Fibroblast of mammary gland (primary cell): ENCODE data around the gene PPP1R7.

ENCODE experiments used
- DNase-seq: peaks from one replicate; pipeline ENCODE4 v3.0.0-alpha.2; 2010; ENCODE audit warnings: low read depth
- H3K4me3 ChIP-seq: 2 replicates; pipeline ENCODE4 v1.5.1; 2011; ENCODE audit warnings: low read depth, mild to moderate bottlenecking, low read length, moderate library complexity; ENCODE audit not compliant: control insufficient read depth
- CTCF ChIP-seq: conservative IDR thresholded peaks from 2 replicates; pipeline ENCODE4 v1.5.1; 2011; ENCODE audit warnings: low read depth, low read length, inconsistent platforms; ENCODE audit not compliant: control insufficient read depth, insufficient read depth

Gene PPP1R7

GRCh38 chr2:241204490-241204889 is 54.2 kb downstream of the PPP1R7 start:
- no peak for DNase-seq
- TF ChIP-seq CTCF: no peak
- H3K4me3 ChIP-seq: no peak overlapping the region

DNA sequence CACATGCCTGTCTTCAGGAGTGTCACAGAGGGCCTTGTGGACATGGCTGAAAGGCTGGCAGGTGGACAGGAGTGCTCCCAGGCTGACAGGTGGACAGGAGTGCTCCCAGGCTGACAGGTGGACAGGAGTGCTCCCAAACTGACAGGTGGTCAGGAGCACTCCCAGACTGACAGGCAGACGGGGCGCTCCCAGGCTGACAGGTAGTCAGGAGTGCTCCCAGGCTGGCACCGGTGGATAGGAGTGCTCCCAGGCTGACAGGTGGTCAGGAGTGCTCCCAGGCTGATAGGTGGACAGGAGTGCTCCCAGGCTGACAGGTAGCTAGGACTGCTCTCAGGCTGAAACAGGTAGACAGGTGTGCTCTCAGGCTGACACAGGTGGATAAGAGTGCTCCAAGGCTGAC is 54.8 kb downstream of the PPP1R7 start:
- DNase-seq: no peak
- TF ChIP-seq CTCF: no peak
- no peak overlapping the region for H3K4me3 ChIP-seq

DNA sequence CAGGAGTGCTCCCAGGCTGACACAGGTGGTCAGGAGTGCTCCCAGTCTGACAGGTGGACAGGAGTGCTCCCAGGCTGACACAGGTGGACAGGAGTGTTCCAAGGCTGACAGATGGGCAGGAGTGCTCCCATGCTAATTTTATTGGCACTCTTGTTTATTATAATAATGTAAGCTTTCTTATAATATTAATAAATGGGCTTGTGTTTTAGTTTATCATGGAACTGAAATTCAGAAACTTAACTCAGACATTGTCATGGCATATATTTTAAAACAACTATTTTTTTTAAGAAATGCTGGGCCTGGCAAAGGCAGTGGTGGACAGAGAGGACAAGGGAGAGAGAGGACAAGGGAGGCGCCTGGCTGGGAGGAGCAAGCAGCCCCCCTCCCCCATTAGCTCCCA is 56.9 kb downstream of the PPP1R7 start:
- no peak overlapping the region for H3K4me3 ChIP-seq
- no peak for DNase-seq
- TF ChIP-seq CTCF: no peak

DNA sequence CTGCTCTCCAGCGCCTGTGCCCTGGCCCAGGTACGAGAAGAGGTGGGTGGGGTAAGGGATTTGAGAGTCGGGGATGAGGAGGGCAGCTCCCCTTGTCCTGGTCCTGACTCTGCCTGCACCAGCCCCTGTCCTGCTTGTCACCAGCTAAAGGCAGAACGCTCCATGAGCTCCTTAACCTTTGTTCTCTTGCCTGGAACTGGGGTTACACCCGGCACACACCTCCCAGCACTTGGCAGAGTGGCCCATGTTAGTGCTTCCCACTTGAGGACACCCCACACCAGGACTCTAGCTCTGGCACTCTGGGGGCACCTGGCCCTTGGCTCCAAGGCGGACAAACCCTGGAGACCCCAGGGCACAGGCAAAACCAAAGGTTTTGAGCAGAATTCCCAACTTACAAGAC is 57.4 kb downstream of the PPP1R7 start:
- no peak for TF ChIP-seq CTCF
- H3K4me3 ChIP-seq: no peak overlapping the region
- DNase-seq: no peak

DNA sequence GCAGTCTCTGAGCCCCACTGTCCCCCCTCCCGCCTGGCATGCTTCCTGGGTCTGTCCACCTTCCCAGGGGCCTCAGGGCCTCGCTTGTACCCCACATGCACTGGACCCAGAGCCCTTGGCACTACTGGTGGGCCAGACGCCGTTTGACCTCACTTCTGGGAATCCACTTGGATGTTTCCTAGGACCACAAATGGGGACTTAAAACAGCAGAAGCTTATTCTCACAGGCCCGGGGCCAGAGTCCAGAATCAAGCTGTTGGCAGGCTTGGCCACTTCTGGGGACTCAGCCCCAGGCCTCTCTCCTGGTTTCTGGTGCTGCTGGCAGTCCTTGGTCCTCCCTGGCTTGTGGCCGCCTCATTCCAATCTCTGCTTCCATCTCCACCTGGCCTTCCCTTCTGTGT is 57.8 kb downstream of the PPP1R7 start:
- H3K4me3 ChIP-seq: no peak overlapping the region
- no peak for TF ChIP-seq CTCF

GRCh38 chr2:241209271-241209670 is 59.0 kb downstream of the PPP1R7 start:
- no peak overlapping the region for H3K4me3 ChIP-seq
- DNase-seq: no peak
- no peak for TF ChIP-seq CTCF

More for the DNA sequence above, 57.8 kb downstream of the PPP1R7 start:
- DNase-seq: no peak

DNA sequence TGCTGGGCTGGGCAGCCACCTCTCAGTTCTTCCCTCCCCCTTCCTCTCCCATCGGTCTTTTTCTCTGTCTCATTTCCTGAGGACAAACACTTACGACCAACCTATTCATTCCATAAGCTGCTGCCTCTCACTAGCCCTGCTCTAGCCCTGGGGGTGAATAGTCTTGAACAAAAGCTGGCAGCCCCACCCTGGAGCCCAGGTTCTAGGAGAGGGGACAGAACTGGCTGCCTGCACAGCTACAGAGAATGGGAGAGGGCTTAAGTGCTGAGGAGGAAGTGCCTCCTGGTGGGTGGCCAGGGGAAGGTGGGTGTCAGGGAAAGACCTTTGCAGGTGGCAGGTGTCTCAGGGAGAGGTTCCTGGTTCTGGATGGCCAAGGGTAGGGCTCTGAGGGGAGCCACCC is 61.0 kb downstream of the PPP1R7 start:
- no peak overlapping the region for H3K4me3 ChIP-seq
- TF ChIP-seq CTCF: no peak
- no peak for DNase-seq
